Trophoblast cell (in vitro differentiated cells and primary cell): ENCODE data around the gene BBX.
A peak's percentile ranks its signal among the peaks of the same experiment; 100 is the strongest.
"Not testable (repeated sequence)": the region's sequence is repeated elsewhere in the genome, so short reads cannot be mapped to it uniquely, and the experiment has no call there.

ENCODE experiments used
- DNase-seq, 2 donors: peaks; one replicate each; pipeline ENCODE4 v3.0.0-alpha.2; 2016
- H2AFZ ChIP-seq: 2 replicates; pipeline ENCODE4 v1.6.1; 2013; ENCODE audit warnings: low read length, moderate library complexity, mild to moderate bottlenecking; ENCODE audit not compliant: insufficient read depth, poor library complexity
- H2AK5ac ChIP-seq: 2 replicates; pipeline ENCODE4 v1.6.1; 2013; ENCODE audit warnings: mild to moderate bottlenecking, low read length
- H2BK120ac ChIP-seq: 2 replicates; pipeline ENCODE4 v1.6.1; 2013; ENCODE audit warnings: low read length, mild to moderate bottlenecking, moderate library complexity; ENCODE audit not compliant: insufficient read depth, poor library complexity
- H2BK12ac ChIP-seq: 2 replicates; pipeline ENCODE4 v1.6.1; 2013; ENCODE audit warnings: mild to moderate bottlenecking, low read length, moderate library complexity
- H2BK5ac ChIP-seq: 2 replicates; pipeline ENCODE4 v1.6.1; 2013; ENCODE audit warnings: low read length, low read depth, moderate library complexity, mild to moderate bottlenecking; ENCODE audit not compliant: poor library complexity
- H3K14ac ChIP-seq: 2 replicates; pipeline ENCODE4 v1.6.1; 2013; ENCODE audit warnings: mild to moderate bottlenecking, low read length
- H3K18ac ChIP-seq: 2 replicates; pipeline ENCODE4 v1.6.1; 2013; ENCODE audit warnings: mild to moderate bottlenecking, low read length
- H3K23ac ChIP-seq: 2 replicates; pipeline ENCODE4 v1.6.1; 2013; ENCODE audit warnings: low read length
- H3K27ac ChIP-seq: 2 replicates; pipeline ENCODE4 v1.5.1; 2013; ENCODE audit warnings: low read depth, mild to moderate bottlenecking, inconsistent platforms, low read length, moderate library complexity
- H3K27me3 ChIP-seq: 2 replicates; pipeline ENCODE4 v1.6.1; 2013; ENCODE audit warnings: inconsistent platforms, mild to moderate bottlenecking, low read length, moderate library complexity; ENCODE audit not compliant: insufficient read depth
- H3K36me3 ChIP-seq, 2 experiments: 1 replicate in 1 of 2; 2 replicates in 1 of 2; pipeline ENCODE4 v1.6.1; 2013; ENCODE audit warnings: low read length in 2 of 2, mild to moderate bottlenecking in 2 of 2, moderate library complexity in 1 of 2; ENCODE audit not compliant: insufficient read depth in 2 of 2, control insufficient read depth in 1 of 2
- H3K4ac ChIP-seq: 2 replicates; pipeline ENCODE4 v1.6.1; 2013; ENCODE audit warnings: low read depth, mild to moderate bottlenecking, low read length, moderate library complexity
- H3K4me1 ChIP-seq, 2 experiments: 1 replicate in 1 of 2; 2 replicates in 1 of 2; pipeline ENCODE4 v1.6.1; 2013; ENCODE audit warnings: low read length in 2 of 2, mild to moderate bottlenecking in 2 of 2, moderate library complexity in 1 of 2; ENCODE audit not compliant: insufficient read depth in 2 of 2, control insufficient read depth in 1 of 2
- H3K4me2 ChIP-seq: 2 replicates; pipeline ENCODE4 v1.6.1; 2013; ENCODE audit warnings: inconsistent platforms, mild to moderate bottlenecking, low read length, moderate library complexity
- H3K4me3 ChIP-seq: 2 replicates; pipeline ENCODE4 v1.5.1; 2013; ENCODE audit warnings: mild to moderate bottlenecking, low read depth, low read length, inconsistent platforms
- H3K79me1 ChIP-seq: one replicate; pipeline ENCODE4 v1.6.1; 2013; ENCODE audit warnings: low read length
- H3K79me2 ChIP-seq: 2 replicates; pipeline ENCODE4 v1.6.1; 2013; ENCODE audit warnings: low read length, mild to moderate bottlenecking; ENCODE audit not compliant: control insufficient read depth, insufficient read depth, poor library complexity
- H3K9ac ChIP-seq: 2 replicates; pipeline ENCODE4 v1.6.1; 2013; ENCODE audit warnings: mild to moderate bottlenecking, low read length
- H3K9me3 ChIP-seq: 2 replicates; pipeline ENCODE4 v1.6.1; 2013; ENCODE audit warnings: low read depth, mild to moderate bottlenecking, control low read depth, inconsistent platforms, low read length; ENCODE audit not compliant: insufficient read depth
- H4K12ac ChIP-seq: 2 replicates; pipeline ENCODE4 v1.6.1; 2013; ENCODE audit warnings: low read depth, mild to moderate bottlenecking, low read length, moderate library complexity
- H4K8ac ChIP-seq: 2 replicates; pipeline ENCODE4 v1.6.1; 2013; ENCODE audit warnings: low read depth, mild to moderate bottlenecking, low read length, moderate library complexity
- H4K91ac ChIP-seq: one replicate; pipeline ENCODE4 v1.6.1; 2013; ENCODE audit warnings: low read depth, mild to moderate bottlenecking, low read length, moderate library complexity
- WGBS: extraction: QIAGEN DNeasy Blood & Tissue Kit; methylation state at CpG from one replicate; pipeline ENCODE4 v1.1.7; 2013; ENCODE audit warnings: missing lambda C conversion rate; ENCODE audit not compliant: insufficient read length, insufficient coverage; ENCODE audit errors: extremely low coverage; 5-methylcytosine and 5-hydroxymethylcytosine counted together

BBX gene

GRCh38 chr3:107571492-107571891, 48.7 kb downstream of the BBX start:
- not testable (repeated sequence) for H2AFZ ChIP-seq, H4K8ac ChIP-seq, H3K23ac ChIP-seq, H3K14ac ChIP-seq, H3K79me2 ChIP-seq, H3K4me1 ChIP-seq, H4K91ac ChIP-seq, H3K79me1 ChIP-seq, H2BK12ac ChIP-seq, H2BK5ac ChIP-seq, H3K27me3 ChIP-seq, H3K9me3 ChIP-seq, H2BK120ac ChIP-seq, H3K4ac ChIP-seq, H3K18ac ChIP-seq, H4K12ac ChIP-seq, H3K36me3 ChIP-seq, H3K4me3 ChIP-seq, H3K9ac ChIP-seq, H2AK5ac ChIP-seq, H3K4me2 ChIP-seq, DNase-seq, H3K27ac ChIP-seq
- no CpG with 5 or more reads among the region's 9 CpGs for WGBS

- no peaks in the 10 kb centered on the region for H3K79me1 ChIP-seq
These were observed 51.9 kb downstream of the BBX start for GRCh38 chr3:107574650-107575049.

GRCh38 chr3:107578091-107578490, 55.3 kb downstream of the BBX start:
- Histone ChIP-seq H3K79me2 (no peaks in the 10 kb centered on the region), H2AFZ (no peak overlapping the region), H3K36me3 (peaks cover 0 to 3% of the 10 kb centered on the region in 2 experiments), H4K91ac (no peak overlapping the region), H3K9ac (no peak overlapping the region), H3K27ac (no peak overlapping the region), H2AK5ac (no peak overlapping the region), H4K8ac (no peak overlapping the region), H3K14ac (no peak overlapping the region), H2BK5ac (no peak overlapping the region), H3K23ac (no peak overlapping the region), H2BK12ac (no peak overlapping the region), H3K4me2 (no peak overlapping the region), H3K4me1 (no peaks in the 10 kb centered on the region), H3K4ac (no peak overlapping the region), H3K9me3 (no peaks in the 10 kb centered on the region), H3K4me3 (no peak overlapping the region), H4K12ac (no peak overlapping the region), H2BK120ac (no peak overlapping the region), H3K18ac (no peak overlapping the region), H3K79me1 (no peaks in the 10 kb centered on the region), H3K27me3 (no peaks in the 10 kb centered on the region)
- WGBS, result no CpG with 5 or more reads among the region's 2 CpGs
- DNase-seq, result no peak

More at GRCh38 chr3:107574650-107575049, 51.9 kb downstream of the BBX start:
- Histone ChIP-seq H3K4me1 (no peaks in the 10 kb centered on the region), H3K4me2 (no peak overlapping the region), H2BK5ac (no peak overlapping the region), H2BK12ac (no peak overlapping the region), H3K18ac (no peak overlapping the region), H3K27me3 (no peaks in the 10 kb centered on the region), H3K4me3 (no peak overlapping the region), H4K91ac (no peak overlapping the region), H3K4ac (no peak overlapping the region), H2BK120ac (no peak overlapping the region), H3K9me3 (no peaks in the 10 kb centered on the region), H3K36me3 (peaks cover 0 to 3% of the 10 kb centered on the region in 2 experiments), H3K79me2 (no peaks in the 10 kb centered on the region), H3K9ac (no peak overlapping the region), H4K8ac (no peak overlapping the region), H3K27ac (no peak overlapping the region), H4K12ac (no peak overlapping the region), H3K23ac (no peak overlapping the region), H2AFZ (no peak overlapping the region), H2AK5ac (no peak overlapping the region), H3K14ac (no peak overlapping the region)
- DNase-seq, result peak; percentile 9 to 61

- Histone ChIP-seq H3K4me1 (no peaks in the 10 kb centered on the region), H3K23ac (no peak overlapping the region), H3K79me1 (no peaks in the 10 kb centered on the region), H2BK120ac (no peak overlapping the region), H3K4ac (no peak overlapping the region), H3K36me3 (peaks cover 0 to 3% of the 10 kb centered on the region in 2 experiments), H3K9ac (no peak overlapping the region), H2BK12ac (no peak overlapping the region), H3K18ac (no peak overlapping the region), H4K12ac (no peak overlapping the region), H3K14ac (no peak overlapping the region), H3K79me2 (no peaks in the 10 kb centered on the region), H3K27me3 (no peaks in the 10 kb centered on the region), H3K27ac (no peak overlapping the region), H4K91ac (no peak overlapping the region), H2AK5ac (no peak overlapping the region), H2AFZ (no peak overlapping the region), H2BK5ac (no peak overlapping the region), H3K4me2 (no peak overlapping the region), H3K9me3 (no peaks in the 10 kb centered on the region), H3K4me3 (no peak overlapping the region), H4K8ac (no peak overlapping the region)
- WGBS, result no CpG with 5 or more reads among the region's 3 CpGs
- DNase-seq, result no peak
These were observed 55.8 kb downstream of the BBX start for GRCh38 chr3:107578523-107578922.
